ENCODE results near the gene PCDHGC4.

- TF ChIP-seq CTCF (IDR thresholded peaks at IDR 0.05) (no peak), EP300 (IDR thresholded peaks at IDR 0.05) (no peak)
Observed at GRCh38 chr5:141529873-141530272, 45.0 kb downstream of the PCDHGC4 start.
